Peyer's patch (tissue), 4 donors: ENCODE data around the gene SEH1L. TPM values are rescaled to one million over a fixed set of nuclear protein-coding genes. Genes with fewer than 3 reads are reported as not detected.

Experiments
- DNase-seq, 3 donors: peaks; one replicate each; pipeline ENCODE4 v3.0.0-alpha.2; 2017 to 2019
- H3K27ac ChIP-seq, 4 donors: fragments of 200-600 bp; sonication (generic); one replicate each; pipeline ENCODE4 v1.5.1; 2016 to 2019
- H3K27me3 ChIP-seq, 2 donors: fragments of 200-600 bp; sonication (generic); one replicate each; pipeline ENCODE4 v1.5.1; 2019
- H3K36me3 ChIP-seq, 3 donors: fragments of 200-600 bp; sonication (generic); one replicate each; pipeline ENCODE4 v1.5.1; 2016 to 2019
- H3K4me1 ChIP-seq, 4 donors: fragments of 200-600 bp; sonication (generic); one replicate each; pipeline ENCODE4 v1.5.1; 2016 to 2019
- H3K4me3 ChIP-seq, 4 donors: fragments of 200-600 bp; sonication (generic); 1 replicate in 3 of 4; 2 replicates in 1 of 4; pipeline ENCODE4 v1.5.1; 2016 to 2019; ENCODE audit warnings: mild to moderate bottlenecking in 1 of 4
- H3K9me3 ChIP-seq, 4 donors: fragments of 200-600 bp; sonication (generic); one replicate each; pipeline ENCODE4 v1.5.1; 2016 to 2019; ENCODE audit warnings: mild to moderate bottlenecking in 1 of 4
- POLR2A ChIP-seq, 2 donors: fragments of 450-650 bp; IDR thresholded peaks; one replicate each; pipeline ENCODE4 v1.5.1; 2017; ENCODE audit warnings: antibody characterized with exemption in 2 of 2, mild to moderate bottlenecking in 2 of 2, moderate library complexity in 2 of 2
- total RNA-seq, 4 donors: library from RNA; depleted of rRNA; stranded (reverse); fragments of >200 nt; gene quantifications; one replicate each; pipeline ENCODE4 v1.1.0, GENCODE V29; 2016
- TF ChIP-seq, protein P1 (sequence below), 6 experiments: fragments of 450-650 bp in 4 of 6; fragments of 200-600 bp in 2 of 6; sonication (generic) in 1 of 6; IDR thresholded peaks; one replicate each; pipeline ENCODE4 v1.5.1; 2017 to 2019; ENCODE audit warnings: antibody characterized with exemption in 6 of 6, mild to moderate bottlenecking in 3 of 6, moderate library complexity in 1 of 6

Gene SEH1L
- total RNA-seq, 4 donors from 2014 or later: 18.6 to 38.0 (median 25.3) TPM

- no peak for DNase-seq
- no peak overlapping the region for H3K27ac ChIP-seq
- H3K36me3 ChIP-seq: no peaks in the 10 kb centered on the region
- no peaks in the 10 kb centered on the region for H3K27me3 ChIP-seq
- no peak overlapping the region for H3K4me3 ChIP-seq
- H3K4me1 ChIP-seq: no peaks in the 10 kb centered on the region
- no peaks in the 10 kb centered on the region for H3K9me3 ChIP-seq
- TF ChIP-seq, protein P1, sequence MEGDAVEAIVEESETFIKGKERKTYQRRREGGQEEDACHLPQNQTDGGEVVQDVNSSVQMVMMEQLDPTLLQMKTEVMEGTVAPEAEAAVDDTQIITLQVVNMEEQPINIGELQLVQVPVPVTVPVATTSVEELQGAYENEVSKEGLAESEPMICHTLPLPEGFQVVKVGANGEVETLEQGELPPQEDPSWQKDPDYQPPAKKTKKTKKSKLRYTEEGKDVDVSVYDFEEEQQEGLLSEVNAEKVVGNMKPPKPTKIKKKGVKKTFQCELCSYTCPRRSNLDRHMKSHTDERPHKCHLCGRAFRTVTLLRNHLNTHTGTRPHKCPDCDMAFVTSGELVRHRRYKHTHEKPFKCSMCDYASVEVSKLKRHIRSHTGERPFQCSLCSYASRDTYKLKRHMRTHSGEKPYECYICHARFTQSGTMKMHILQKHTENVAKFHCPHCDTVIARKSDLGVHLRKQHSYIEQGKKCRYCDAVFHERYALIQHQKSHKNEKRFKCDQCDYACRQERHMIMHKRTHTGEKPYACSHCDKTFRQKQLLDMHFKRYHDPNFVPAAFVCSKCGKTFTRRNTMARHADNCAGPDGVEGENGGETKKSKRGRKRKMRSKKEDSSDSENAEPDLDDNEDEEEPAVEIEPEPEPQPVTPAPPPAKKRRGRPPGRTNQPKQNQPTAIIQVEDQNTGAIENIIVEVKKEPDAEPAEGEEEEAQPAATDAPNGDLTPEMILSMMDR (IDR thresholded peaks at IDR 0.05): no peak
- TF ChIP-seq POLR2A (IDR thresholded peaks at IDR 0.05): no peak
These were observed 23.2 kb upstream of the SEH1L start for GRCh38 chr18:12924616-12925015.

DNA sequence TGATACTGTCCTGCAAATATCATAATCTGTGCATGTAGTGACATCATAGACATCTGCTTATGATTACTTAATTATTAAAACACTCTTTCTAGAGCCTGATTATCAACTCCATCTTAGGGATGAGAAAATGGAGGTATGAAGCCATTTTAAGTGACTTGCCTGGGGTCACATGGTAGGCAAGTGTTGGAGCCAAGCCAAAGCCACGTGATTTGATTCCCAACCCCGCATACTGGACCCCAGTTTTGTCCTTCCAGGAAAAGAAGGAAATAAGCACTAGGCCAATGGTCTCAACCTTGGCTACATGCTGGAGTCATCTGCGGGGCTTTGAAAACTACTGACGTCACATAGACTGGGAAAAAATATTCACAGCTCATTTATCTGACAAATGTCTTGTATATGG, 19.6 kb upstream of the SEH1L start:
- TF ChIP-seq POLR2A (IDR thresholded peaks at IDR 0.05): no peak
- TF ChIP-seq, protein P1 (IDR thresholded peaks at IDR 0.05): no peak
- DNase-seq: no peak
- Histone ChIP-seq H3K4me1 (no peaks in the 10 kb centered on the region), H3K9me3 (no peaks in the 10 kb centered on the region), H3K27me3 (no peaks in the 10 kb centered on the region), H3K27ac (no peak overlapping the region), H3K36me3 (no peaks in the 10 kb centered on the region), H3K4me3 (no peak overlapping the region)

DNA sequence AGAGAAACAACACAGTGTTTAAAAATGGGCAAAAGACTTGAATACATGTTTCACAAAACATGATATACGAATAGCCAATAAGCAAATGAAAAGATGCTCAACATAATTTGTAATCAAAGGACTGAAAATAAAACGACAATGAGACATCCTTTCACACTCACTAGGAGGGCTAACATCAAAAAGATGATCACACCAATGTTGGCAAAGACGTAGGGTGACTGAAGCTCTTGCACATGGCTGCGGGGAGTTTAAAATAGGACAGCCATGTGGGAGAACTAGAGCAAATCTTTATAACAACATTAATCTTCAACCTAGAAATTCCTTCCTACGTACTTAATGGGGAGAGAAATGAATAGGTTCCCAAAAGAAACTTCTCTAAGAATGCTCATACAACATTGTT, 19.2 kb upstream of the SEH1L start:
- no peak for DNase-seq
- Histone ChIP-seq H3K27me3 (no peaks in the 10 kb centered on the region), H3K27ac (no peak overlapping the region), H3K4me3 (no peak overlapping the region), H3K9me3 (no peaks in the 10 kb centered on the region), H3K4me1 (no peaks in the 10 kb centered on the region), H3K36me3 (no peaks in the 10 kb centered on the region)
- TF ChIP-seq, protein P1 (IDR thresholded peaks at IDR 0.05): no peak
- no peak for TF ChIP-seq POLR2A (IDR thresholded peaks at IDR 0.05)

DNA sequence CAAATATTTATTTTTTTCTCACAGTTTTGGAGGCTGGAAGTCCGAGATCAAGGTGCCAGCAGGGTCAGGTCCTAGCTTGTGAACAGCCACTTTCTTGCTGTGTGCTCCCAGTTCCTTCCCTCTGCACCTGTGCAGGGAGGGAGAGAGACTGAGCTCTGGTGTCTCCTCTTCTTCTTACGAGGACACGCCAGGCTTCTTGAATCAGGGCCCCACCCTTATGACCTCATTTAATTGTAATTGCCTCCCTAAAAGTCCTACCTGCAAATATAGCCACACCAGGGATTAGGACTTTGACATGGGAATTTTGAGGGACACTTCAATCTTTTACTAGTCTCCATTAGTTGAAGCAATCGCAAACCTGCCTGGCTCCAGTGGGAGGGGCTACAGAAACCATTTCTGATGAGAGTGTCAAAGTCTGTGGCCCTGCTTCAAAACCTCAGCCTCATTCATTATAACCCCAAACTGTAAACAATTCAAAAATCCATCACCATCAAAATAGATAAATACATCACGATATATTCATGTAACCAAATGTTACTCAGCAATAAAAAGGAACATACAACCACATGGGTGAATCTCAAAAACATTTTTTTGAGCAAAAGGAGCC, 18.2 kb upstream of the SEH1L start:
- Histone ChIP-seq H3K4me3 (no peak overlapping the region), H3K4me1 (no peaks in the 10 kb centered on the region), H3K27me3 (no peaks in the 10 kb centered on the region), H3K36me3 (no peaks in the 10 kb centered on the region), H3K27ac (no peak overlapping the region), H3K9me3 (no peaks in the 10 kb centered on the region)
- DNase-seq: no peak
- no peak for TF ChIP-seq POLR2A (IDR thresholded peaks at IDR 0.05)
- TF ChIP-seq, protein P1 (IDR thresholded peaks at IDR 0.05): no peak

GRCh38 chr18:12930376-12930775, 17.4 kb upstream of the SEH1L start:
- DNase-seq: no peak
- Histone ChIP-seq H3K4me3 (no peak overlapping the region), H3K36me3 (no peaks in the 10 kb centered on the region), H3K27me3 (no peaks in the 10 kb centered on the region), H3K9me3 (no peaks in the 10 kb centered on the region), H3K4me1 (no peaks in the 10 kb centered on the region), H3K27ac (no peak overlapping the region)
- no peak for TF ChIP-seq POLR2A (IDR thresholded peaks at IDR 0.05)
- TF ChIP-seq, protein P1 (IDR thresholded peaks at IDR 0.05): no peak

- no peaks in the 10 kb centered on the region for H3K27me3 ChIP-seq
- DNase-seq: no peak
These were observed 16.9 kb upstream of the SEH1L start for GRCh38 chr18:12930908-12931307.

More at GRCh38 chr18:12930908-12931307, 16.9 kb upstream of the SEH1L start:
- H3K4me1 ChIP-seq: no peaks in the 10 kb centered on the region
- H3K36me3 ChIP-seq: no peaks in the 10 kb centered on the region
- H3K9me3 ChIP-seq: no peaks in the 10 kb centered on the region
- TF ChIP-seq, protein P1 (IDR thresholded peaks at IDR 0.05): no peak
- no peak for TF ChIP-seq POLR2A (IDR thresholded peaks at IDR 0.05)
- H3K4me3 ChIP-seq: no peak overlapping the region
- no peak overlapping the region for H3K27ac ChIP-seq
